Measurements from ENCODE around the gene CDC123.
"Not testable (repeated sequence)": the region's sequence is repeated elsewhere in the genome, so short reads cannot be mapped to it uniquely, and the experiment has no call there.

Gene CDC123

DNA sequence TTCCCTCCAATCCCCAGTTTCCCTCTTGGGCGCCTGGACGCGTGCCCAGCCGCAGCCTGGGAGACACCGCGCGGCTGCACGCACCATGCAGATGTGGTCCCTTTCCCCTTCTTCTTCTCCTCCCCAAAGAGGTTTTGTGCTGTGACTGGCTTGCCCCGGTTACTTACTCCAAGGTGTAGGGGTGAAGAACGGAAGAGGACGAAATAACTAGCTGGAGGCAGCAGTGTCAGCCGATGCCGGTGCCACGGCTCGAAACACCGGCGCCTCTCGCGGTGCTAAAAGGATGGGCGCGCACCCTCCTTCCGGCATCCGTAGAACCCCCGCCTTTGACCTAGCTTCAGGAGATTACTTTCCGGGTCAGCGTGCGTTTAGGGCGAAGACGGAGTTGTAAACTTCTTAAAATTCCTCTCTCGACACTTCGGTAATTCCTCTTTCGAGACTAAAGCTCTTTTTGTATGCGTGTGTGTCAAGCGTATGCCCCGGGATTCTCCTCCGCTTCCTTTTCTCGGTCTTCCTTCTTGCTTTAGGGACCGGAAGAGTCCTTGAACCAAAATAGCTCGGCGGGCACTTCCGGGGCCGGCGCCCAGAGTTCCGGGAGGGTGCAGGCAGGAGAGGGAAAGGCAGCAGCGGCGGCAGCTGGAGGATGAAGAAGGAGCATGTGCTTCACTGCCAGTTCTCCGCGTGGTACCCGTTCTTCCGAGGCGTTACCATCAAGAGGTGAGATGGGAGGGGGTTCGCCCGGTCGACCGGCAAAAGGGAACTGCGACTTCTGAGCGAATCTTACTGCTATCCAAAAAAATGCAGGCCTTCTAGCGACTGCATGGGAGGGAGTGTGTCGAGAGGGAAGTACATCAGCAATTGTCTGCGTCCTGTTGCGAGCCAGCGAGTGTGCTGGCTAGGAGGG lies at the start of gene CDC123, which contains the start of gene NUDT5:
Gene CDC123 (plus strand): TSS at position 586 of the 904 bp plus-strand sequence. CDS start 58 bp downstream, at position 644.
Gene NUDT5 (minus strand): TSS at position 289 of the 904 bp plus-strand sequence. CDS start 9,600 bp downstream, outside the sequence.
- peak; percentile 56 to 99 (median 93) for DNase-seq

- no peak for DNase-seq
These were observed 45.8 kb upstream of the CDC123 start for GRCh38 chr10:12150163-12150562.

GRCh38 chr10:12154516-12154915 lies 41.5 kb upstream of the CDC123 start:
- no peak for DNase-seq

DNA sequence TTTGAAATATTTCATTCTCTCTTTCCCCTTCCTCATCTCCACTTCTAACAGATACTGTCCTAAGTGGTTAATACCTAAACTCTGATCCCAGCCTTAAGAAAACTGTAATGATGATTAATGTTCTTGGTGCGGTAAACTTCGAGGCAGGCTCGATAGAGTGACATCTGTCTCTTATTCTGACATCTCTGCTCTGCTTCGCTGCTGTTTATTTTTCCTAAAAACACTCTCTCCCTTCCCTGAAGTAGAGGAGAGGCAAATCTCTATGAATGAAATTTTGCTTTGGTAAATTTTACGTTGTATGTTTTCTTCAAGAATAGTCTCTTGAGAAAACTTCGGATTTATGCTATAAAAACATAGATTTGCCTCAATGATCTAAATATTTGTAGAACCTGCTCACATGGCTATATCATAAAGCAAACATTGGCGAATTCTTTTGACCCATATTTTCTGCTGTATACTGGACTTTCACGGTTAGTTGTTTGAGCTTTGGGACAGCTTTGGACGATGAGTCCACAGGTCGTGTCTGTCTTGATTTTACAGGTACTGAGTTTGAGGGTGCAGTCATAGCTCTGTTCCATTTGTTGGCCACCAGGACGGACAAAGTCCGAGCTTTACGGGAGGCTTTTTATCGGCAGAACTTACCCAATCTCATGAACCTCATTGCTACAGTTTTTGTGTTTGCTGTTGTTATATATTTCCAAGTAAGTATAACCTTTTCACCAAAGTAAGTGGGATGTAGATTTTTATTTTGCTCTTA lies 39.4 kb upstream of the CDC123 start:
- no peak for DNase-seq

DNA sequence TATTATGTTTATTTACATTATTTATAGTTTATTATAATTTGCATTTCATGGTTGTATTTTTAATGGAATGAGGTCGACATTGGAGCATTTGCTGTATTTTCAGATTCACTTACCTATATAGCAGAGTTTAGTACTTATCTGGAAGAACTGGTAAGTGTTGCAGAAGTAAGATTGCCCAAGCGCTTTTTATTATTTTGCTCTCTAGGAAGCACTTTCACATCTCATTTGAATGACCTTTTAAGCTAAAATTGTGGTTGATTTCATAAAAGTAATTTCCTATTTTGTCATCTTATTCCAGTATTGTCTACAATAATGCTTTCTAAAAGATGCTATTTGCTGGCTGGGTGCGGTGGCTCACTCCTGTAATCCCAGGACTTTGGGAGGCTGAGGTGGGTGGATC lies 37.9 kb upstream of the CDC123 start:
- DNase-seq: no peak

GRCh38 chr10:12160664-12161063 lies 35.3 kb upstream of the CDC123 start:
- DNase-seq: no peak

- DNase-seq: no peak
These were observed 33.1 kb upstream of the CDC123 start for GRCh38 chr10:12162927-12163326.

DNA sequence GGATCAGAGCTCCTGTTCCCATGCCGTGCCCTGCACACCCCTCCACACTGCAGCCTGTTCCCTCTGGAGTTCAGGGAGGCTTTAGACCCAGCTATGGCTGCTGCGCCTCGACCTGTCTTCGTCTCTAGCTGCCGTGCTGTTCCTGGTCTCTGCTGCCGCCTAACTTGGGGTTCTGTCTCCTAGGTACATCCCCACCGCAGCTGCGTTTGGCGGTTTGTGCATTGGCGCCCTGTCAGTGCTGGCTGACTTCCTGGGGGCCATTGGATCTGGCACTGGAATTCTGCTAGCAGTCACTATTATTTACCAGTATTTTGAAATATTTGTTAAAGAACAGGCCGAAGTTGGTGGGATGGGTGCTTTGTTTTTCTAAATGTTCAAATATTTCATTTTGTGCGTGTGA lies 31.9 kb upstream of the CDC123 start:
- DNase-seq: no peak

DNA sequence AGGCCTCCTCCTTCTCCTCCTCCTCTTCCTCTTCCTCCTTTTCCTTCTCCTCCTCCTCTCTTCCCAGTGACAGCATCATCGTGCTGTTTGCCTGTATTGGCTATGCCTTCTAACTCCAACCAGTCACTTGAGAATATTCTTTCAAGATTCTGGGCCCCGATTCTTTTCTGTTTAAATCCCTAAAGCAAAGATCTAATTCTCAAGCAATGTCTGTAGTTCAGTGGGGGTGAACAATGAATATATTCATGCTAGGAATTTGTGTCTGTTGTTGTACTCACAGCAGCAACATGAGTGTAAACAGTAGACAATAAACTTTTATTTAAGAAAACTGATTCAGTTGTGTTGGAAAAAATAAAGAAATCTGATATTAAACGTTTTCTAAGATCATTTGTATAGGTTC lies 31.0 kb upstream of the CDC123 start:
- no peak for DNase-seq

GRCh38 chr10:12165999-12166775 lies 29.8 kb upstream of the CDC123 start:
- no peak for DNase-seq

DNA sequence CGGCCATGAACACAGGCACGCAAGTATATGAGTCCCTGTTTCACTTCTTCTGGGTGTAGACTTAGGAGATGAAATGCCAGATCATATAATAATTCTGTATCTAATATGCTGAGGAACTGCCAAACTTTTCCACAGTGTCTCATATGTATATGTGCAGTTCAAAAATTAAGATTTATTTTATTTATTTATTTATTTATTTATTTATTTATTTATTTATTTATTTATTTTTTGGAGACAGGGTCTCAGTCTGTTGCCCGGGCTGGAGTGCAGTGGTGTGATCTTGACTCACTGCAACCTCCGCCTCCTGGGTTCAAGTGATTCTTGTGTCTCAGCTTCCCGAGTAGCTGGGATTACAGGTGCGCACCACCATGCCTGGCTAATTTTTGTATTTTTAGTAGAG lies 24.5 kb upstream of the CDC123 start:
- not testable (repeated sequence) for DNase-seq

DNA sequence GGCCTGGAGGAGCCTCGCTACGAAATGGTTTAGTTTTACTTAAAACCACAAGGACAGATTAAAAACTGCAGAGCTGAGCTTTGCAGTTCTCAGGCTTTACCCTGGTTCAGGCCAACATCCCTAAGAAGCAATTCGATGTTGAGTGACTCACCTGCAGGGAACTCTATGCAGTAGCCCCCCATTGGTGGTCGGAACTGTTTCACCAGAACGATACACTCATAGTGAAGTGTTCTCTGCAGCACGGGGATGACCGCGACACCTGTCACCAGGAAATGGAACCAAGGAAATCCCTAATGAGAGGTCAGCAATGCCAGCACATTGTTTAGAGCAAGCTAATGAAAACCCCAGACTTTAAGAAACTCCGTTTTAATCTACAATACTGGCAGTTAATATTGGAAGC lies 18.3 kb upstream of the CDC123 start:
- DNase-seq: no peak

- no peak for DNase-seq
These were observed 16.3 kb upstream of the CDC123 start for GRCh38 chr10:12179606-12180170.

GRCh38 chr10:12180221-12180974 lies 15.6 kb upstream of the CDC123 start:
- no peak for DNase-seq

DNA sequence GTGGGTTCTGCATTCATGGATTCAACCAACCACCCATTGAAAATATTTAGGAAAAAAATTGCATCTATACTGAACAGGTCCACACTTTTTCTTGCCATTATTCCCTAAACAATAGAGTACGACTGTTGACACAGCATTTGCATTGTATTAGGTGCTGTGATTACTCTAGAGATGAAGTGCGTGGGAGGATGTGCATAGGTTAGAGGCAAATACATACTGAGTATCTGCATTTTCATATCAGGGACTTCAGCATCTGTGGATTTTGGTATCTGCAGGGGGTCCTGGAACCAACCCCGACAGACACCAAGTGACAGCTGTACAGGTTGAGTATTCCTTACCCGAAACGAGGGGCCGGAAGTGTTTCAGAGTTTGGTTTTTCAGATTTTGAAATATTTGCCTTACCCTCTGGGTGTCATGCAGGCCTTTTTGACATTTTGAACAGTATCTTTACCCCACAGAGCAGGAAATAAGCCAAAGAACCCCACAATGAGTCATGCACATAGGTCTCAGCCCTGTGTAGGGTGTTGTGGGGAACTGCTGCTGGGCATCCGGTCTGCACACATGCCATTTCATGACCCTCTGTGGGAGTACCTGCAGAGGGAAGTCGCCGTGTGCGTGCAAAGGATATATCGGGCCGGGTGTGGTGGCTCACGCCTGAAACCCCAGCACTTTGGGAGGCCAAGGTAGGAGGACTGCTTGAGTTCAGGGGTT lies 14.8 kb upstream of the CDC123 start:
- no peak for DNase-seq

DNA sequence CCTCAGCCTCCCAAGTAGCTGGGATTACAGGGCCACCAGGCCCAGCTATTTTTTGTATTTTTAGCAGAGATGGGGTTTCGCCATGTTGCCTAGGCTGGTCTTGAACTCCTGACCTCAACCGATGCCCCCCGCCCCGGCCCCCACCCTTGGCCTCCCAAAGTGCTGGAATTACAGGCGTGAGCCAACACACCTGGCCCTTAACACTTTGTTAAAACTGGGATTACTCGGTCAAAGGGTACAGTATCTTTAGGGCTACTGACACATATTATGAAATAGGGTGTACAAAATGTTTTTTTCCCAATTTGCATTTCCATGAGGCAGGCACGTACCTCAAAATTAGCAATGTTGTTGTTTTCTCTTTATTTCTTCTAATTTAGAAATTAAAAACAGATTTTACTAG lies 11.8 kb upstream of the CDC123 start:
- DNase-seq: no peak

- DNase-seq: no peak
These were observed 9.7 kb upstream of the CDC123 start for GRCh38 chr10:12186323-12186722.

GRCh38 chr10:12187321-12187905 lies 8.6 kb upstream of the CDC123 start:
- no peak for DNase-seq

- DNase-seq: no peak
These were observed 7.3 kb upstream of the CDC123 start for GRCh38 chr10:12188656-12189055.

DNA sequence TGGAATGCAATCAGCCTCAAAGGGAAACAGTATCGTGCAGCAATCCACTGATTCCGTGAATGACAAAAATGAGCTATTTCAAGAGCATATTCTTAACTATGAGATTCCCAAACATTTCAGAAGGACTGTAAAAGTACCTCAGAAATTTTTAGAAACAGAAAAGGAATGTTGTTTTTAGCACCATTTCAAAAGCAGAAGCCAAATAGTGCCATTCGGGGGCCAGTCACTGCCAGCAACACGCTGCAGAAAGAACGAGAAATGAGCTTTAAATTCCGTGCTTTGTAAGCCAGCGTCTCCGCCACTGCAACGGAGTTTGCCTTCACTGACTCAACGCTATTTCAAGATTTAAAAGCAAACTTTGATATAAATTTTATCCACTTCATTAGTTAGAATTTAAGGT lies 6.6 kb upstream of the CDC123 start:
- no peak for DNase-seq

GRCh38 chr10:12191715-12192114 lies 4.3 kb upstream of the CDC123 start:
- no peak for DNase-seq

Measured in C1 segment of cervical spinal cord (tissue), 14 donors.